Trophoblast cell (in vitro differentiated cells and primary cell): Measurements from ENCODE around the gene URB2.
A peak's percentile ranks its signal among the peaks of the same experiment; 100 is the strongest.

Source experiments
- DNase-seq, 2 donors: peaks; one replicate each; pipeline ENCODE4 v3.0.0-alpha.2; 2016
- H2AFZ ChIP-seq: 2 replicates; pipeline ENCODE4 v1.6.1; 2013; ENCODE audit warnings: low read length, moderate library complexity, mild to moderate bottlenecking; ENCODE audit not compliant: insufficient read depth, poor library complexity
- H2AK5ac ChIP-seq: 2 replicates; pipeline ENCODE4 v1.6.1; 2013; ENCODE audit warnings: mild to moderate bottlenecking, low read length
- H2BK120ac ChIP-seq: 2 replicates; pipeline ENCODE4 v1.6.1; 2013; ENCODE audit warnings: low read length, mild to moderate bottlenecking, moderate library complexity; ENCODE audit not compliant: insufficient read depth, poor library complexity
- H2BK12ac ChIP-seq: 2 replicates; pipeline ENCODE4 v1.6.1; 2013; ENCODE audit warnings: mild to moderate bottlenecking, low read length, moderate library complexity
- H2BK5ac ChIP-seq: 2 replicates; pipeline ENCODE4 v1.6.1; 2013; ENCODE audit warnings: low read length, low read depth, moderate library complexity, mild to moderate bottlenecking; ENCODE audit not compliant: poor library complexity
- H3K14ac ChIP-seq: 2 replicates; pipeline ENCODE4 v1.6.1; 2013; ENCODE audit warnings: mild to moderate bottlenecking, low read length
- H3K18ac ChIP-seq: 2 replicates; pipeline ENCODE4 v1.6.1; 2013; ENCODE audit warnings: mild to moderate bottlenecking, low read length
- H3K23ac ChIP-seq: 2 replicates; pipeline ENCODE4 v1.6.1; 2013; ENCODE audit warnings: low read length
- H3K27ac ChIP-seq: 2 replicates; pipeline ENCODE4 v1.5.1; 2013; ENCODE audit warnings: low read depth, mild to moderate bottlenecking, inconsistent platforms, low read length, moderate library complexity
- H3K27me3 ChIP-seq: 2 replicates; pipeline ENCODE4 v1.6.1; 2013; ENCODE audit warnings: inconsistent platforms, mild to moderate bottlenecking, low read length, moderate library complexity; ENCODE audit not compliant: insufficient read depth
- H3K36me3 ChIP-seq, 2 experiments: 1 replicate in 1 of 2; 2 replicates in 1 of 2; pipeline ENCODE4 v1.6.1; 2013; ENCODE audit warnings: low read length in 2 of 2, mild to moderate bottlenecking in 2 of 2, moderate library complexity in 1 of 2; ENCODE audit not compliant: insufficient read depth in 2 of 2, control insufficient read depth in 1 of 2
- H3K4ac ChIP-seq: 2 replicates; pipeline ENCODE4 v1.6.1; 2013; ENCODE audit warnings: low read depth, mild to moderate bottlenecking, low read length, moderate library complexity
- H3K4me1 ChIP-seq, 2 experiments: 1 replicate in 1 of 2; 2 replicates in 1 of 2; pipeline ENCODE4 v1.6.1; 2013; ENCODE audit warnings: low read length in 2 of 2, mild to moderate bottlenecking in 2 of 2, moderate library complexity in 1 of 2; ENCODE audit not compliant: insufficient read depth in 2 of 2, control insufficient read depth in 1 of 2
- H3K4me2 ChIP-seq: 2 replicates; pipeline ENCODE4 v1.6.1; 2013; ENCODE audit warnings: inconsistent platforms, mild to moderate bottlenecking, low read length, moderate library complexity
- H3K4me3 ChIP-seq: 2 replicates; pipeline ENCODE4 v1.5.1; 2013; ENCODE audit warnings: mild to moderate bottlenecking, low read depth, low read length, inconsistent platforms
- H3K79me1 ChIP-seq: one replicate; pipeline ENCODE4 v1.6.1; 2013; ENCODE audit warnings: low read length
- H3K79me2 ChIP-seq: 2 replicates; pipeline ENCODE4 v1.6.1; 2013; ENCODE audit warnings: low read length, mild to moderate bottlenecking; ENCODE audit not compliant: control insufficient read depth, insufficient read depth, poor library complexity
- H3K9ac ChIP-seq: 2 replicates; pipeline ENCODE4 v1.6.1; 2013; ENCODE audit warnings: mild to moderate bottlenecking, low read length
- H3K9me3 ChIP-seq: 2 replicates; pipeline ENCODE4 v1.6.1; 2013; ENCODE audit warnings: low read depth, mild to moderate bottlenecking, control low read depth, inconsistent platforms, low read length; ENCODE audit not compliant: insufficient read depth
- H4K12ac ChIP-seq: 2 replicates; pipeline ENCODE4 v1.6.1; 2013; ENCODE audit warnings: low read depth, mild to moderate bottlenecking, low read length, moderate library complexity
- H4K8ac ChIP-seq: 2 replicates; pipeline ENCODE4 v1.6.1; 2013; ENCODE audit warnings: low read depth, mild to moderate bottlenecking, low read length, moderate library complexity
- H4K91ac ChIP-seq: one replicate; pipeline ENCODE4 v1.6.1; 2013; ENCODE audit warnings: low read depth, mild to moderate bottlenecking, low read length, moderate library complexity
- WGBS: extraction: QIAGEN DNeasy Blood & Tissue Kit; methylation state at CpG from one replicate; pipeline ENCODE4 v1.1.7; 2013; ENCODE audit warnings: missing lambda C conversion rate; ENCODE audit not compliant: insufficient read length, insufficient coverage; ENCODE audit errors: extremely low coverage; 5-methylcytosine and 5-hydroxymethylcytosine counted together

Gene URB2

DNA sequence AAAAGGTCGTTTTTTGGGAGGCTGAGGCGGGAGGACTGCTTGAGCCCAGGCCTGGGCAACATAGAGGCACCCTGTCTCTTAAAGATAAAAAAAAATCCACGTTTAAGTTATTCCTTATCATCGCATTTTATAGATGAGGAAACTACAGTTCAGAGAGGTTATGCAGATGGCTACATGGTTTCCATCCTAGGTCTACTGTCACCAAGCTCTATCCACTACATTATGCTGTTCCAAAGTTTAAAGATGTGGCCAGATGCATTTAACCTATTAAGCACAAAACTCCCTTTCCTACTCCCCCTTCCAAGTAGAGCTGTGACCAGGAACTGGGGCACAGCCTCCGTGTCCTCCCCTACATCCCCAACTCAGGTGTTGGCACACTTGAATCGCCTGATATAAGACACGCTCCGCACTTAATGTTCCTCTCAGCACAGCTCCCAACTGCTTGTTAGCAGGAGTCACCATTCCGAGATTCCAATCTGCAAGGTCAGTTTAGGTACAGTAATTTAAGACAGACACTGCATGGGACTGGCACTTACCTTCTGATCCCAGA lies 1.5 kb upstream of the URB2 start:
- Histone ChIP-seq H3K9me3 (no peaks in the 10 kb centered on the region), H3K4me3 (peak overlapping the region; percentile 89), H2AK5ac (no peak overlapping the region), H3K36me3 (peaks cover 0 to 2% of the 10 kb centered on the region in 2 experiments), H4K12ac (no peak overlapping the region), H3K9ac (peak overlapping the region; percentile 65), H4K8ac (no peak overlapping the region), H3K79me2 (peaks cover 13% of the 10 kb centered on the region), H4K91ac (no peak overlapping the region), H2BK12ac (no peak overlapping the region), H2BK5ac (no peak overlapping the region), H3K4me2 (peak overlapping the region; percentile 93), H3K79me1 (peaks cover 4% of the 10 kb centered on the region), H3K4me1 (peaks cover 2 to 3% of the 10 kb centered on the region in 2 experiments), H3K23ac (no peak overlapping the region), H3K27ac (no peak overlapping the region), H3K27me3 (no peaks in the 10 kb centered on the region), H3K14ac (no peak overlapping the region), H2BK120ac (no peak overlapping the region), H3K18ac (no peak overlapping the region), H2AFZ (no peak overlapping the region), H3K4ac (peak overlapping the region; percentile 8)
- WGBS = no CpG with 5 or more reads among the region's 9 CpGs
- DNase-seq = peak in 1 of 2 donors; percentile 83

DNA sequence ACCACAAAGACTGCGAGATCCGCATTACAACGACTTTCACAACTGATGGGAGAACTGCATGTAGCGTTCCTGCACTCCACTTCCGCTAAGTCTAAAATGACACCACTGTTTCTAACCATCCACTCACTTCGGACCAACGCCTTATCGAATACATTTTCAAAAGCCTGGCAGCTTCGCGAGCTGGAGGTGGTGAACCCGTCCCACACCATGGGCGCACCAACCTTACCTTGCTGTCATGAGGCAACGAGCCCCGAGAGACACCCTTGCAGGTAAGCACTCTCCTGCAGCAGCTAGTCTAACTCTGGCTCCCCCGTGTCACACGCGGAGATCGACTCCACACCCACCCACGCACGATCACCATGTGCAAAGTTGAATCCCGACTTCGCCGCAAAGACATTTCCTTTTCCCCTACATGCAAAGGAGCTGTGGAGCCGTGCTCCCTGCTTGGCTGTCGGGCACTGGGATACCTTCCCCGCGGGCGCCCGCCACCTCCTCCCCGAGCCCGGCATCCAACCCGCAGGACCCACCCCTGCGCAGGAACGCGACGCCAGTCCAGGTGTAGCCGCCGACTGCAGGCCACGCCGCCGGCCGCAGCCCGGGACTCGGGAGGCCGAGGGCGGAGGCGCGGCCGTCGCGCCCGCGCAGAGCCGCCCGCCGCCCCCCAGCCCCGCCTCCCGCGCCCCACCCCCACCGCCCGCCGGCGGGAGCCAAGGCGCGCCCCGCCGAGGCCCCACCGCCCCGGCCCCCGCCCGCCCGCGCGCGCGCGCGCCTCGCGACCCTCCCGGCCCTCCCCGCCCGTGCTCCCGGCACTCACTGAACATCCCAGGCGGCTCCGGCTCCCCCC lies 754 bp upstream of the URB2 start:
- Histone ChIP-seq H3K9ac (peak overlapping the region; percentile 80), H3K79me2 (peaks cover 13% of the 10 kb centered on the region), H3K23ac (no peak overlapping the region), H3K4me1 (peaks cover 2 to 3% of the 10 kb centered on the region in 2 experiments), H4K91ac (peak overlapping the region; percentile 67), H3K4me3 (peak overlapping the region; percentile 89), H3K36me3 (peaks cover 0 to 2% of the 10 kb centered on the region in 2 experiments), H2BK120ac (no peak overlapping the region), H3K14ac (peak overlapping the region; percentile 47), H4K12ac (no peak overlapping the region), H3K27ac (peak overlapping the region; percentile 74), H2AFZ (peak overlapping the region; percentile 1), H2BK5ac (no peak overlapping the region), H3K4me2 (peak overlapping the region; percentile 93), H3K4ac (peak overlapping the region; percentile 8), H4K8ac (peak overlapping the region; percentile 82), H3K18ac (peak overlapping the region; percentile 1), H3K9me3 (no peaks in the 10 kb centered on the region), H2AK5ac (no peak overlapping the region), H2BK12ac (no peak overlapping the region), H3K79me1 (peaks cover 4% of the 10 kb centered on the region), H3K27me3 (no peaks in the 10 kb centered on the region)
- peak; percentile 86 to 91 for DNase-seq
- no CpG with 5 or more reads among the region's 86 CpGs for WGBS

DNA sequence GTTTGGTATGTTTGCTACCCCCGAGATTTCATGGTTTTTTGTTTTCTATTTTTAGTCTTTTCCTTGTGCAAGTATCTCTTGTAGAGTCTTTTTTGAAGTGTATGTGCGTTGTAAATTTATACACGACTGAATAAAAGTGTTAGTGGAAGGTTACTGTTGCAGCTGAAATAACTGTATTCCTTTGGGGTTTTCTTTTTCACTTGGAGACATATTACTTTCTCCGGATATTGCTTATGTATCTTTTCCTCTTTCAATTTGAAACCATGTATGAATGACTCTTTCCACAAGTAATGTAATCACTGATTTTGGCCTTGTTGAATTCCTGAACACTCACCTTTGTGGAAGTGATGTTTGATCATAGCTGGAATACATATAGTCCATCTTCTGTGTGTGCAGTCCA lies 956 bp downstream of the URB2 start:
- no peak overlapping the region for H4K8ac ChIP-seq
- no peak overlapping the region for H3K14ac ChIP-seq
- H3K18ac ChIP-seq = no peak overlapping the region
- no peak overlapping the region for H2AFZ ChIP-seq
- no peak for DNase-seq
- H3K4me1 ChIP-seq = peaks cover 2 to 3% of the 10 kb centered on the region in 2 experiments
- no peak overlapping the region for H2BK120ac ChIP-seq
- H3K9ac ChIP-seq = no peak overlapping the region
- peaks cover 4% of the 10 kb centered on the region for H3K79me1 ChIP-seq
- H3K36me3 ChIP-seq = peaks cover 0 to 2% of the 10 kb centered on the region in 2 experiments
- no peak overlapping the region for H3K4me3 ChIP-seq
- peaks cover 13% of the 10 kb centered on the region for H3K79me2 ChIP-seq
- no peak overlapping the region for H3K4me2 ChIP-seq
- no peak overlapping the region for H2AK5ac ChIP-seq
- no peak overlapping the region for H3K4ac ChIP-seq
- no peak overlapping the region for H3K23ac ChIP-seq
- WGBS = no CpG with 5 or more reads among the region's 4 CpGs
- H2BK5ac ChIP-seq = no peak overlapping the region
- no peaks in the 10 kb centered on the region for H3K9me3 ChIP-seq
- no peak overlapping the region for H4K91ac ChIP-seq
- H4K12ac ChIP-seq = no peak overlapping the region
- H2BK12ac ChIP-seq = no peak overlapping the region
- H3K27ac ChIP-seq = no peak overlapping the region
- H3K27me3 ChIP-seq = no peaks in the 10 kb centered on the region

DNA sequence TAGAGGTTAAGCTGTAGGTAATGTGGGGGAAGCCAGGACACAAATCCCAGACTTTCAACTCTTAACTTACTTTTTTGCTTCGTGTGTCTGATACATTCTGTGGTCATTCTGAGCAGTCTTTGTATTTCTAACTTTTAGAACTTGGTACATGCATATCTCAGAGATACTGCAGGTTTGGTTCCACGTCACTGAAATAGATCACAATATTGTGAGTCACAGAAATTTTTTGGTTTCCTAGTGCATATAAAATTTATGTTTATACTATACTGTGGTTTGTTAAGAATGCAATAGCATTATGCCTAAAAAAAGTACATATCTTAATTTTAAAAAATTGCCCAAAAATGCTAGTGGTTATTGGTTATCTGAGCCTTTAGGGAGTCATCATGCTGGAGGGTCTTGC lies 3.2 kb downstream of the URB2 start:
- no CpG with 5 or more reads among the region's 2 CpGs for WGBS
- Histone ChIP-seq H2AK5ac (no peak overlapping the region), H4K91ac (no peak overlapping the region), H3K27me3 (no peaks in the 10 kb centered on the region), H3K4me2 (no peak overlapping the region), H3K79me1 (peaks cover 4% of the 10 kb centered on the region), H3K4me1 (peaks cover 0 to 3% of the 10 kb centered on the region in 2 experiments), H3K27ac (no peak overlapping the region), H2BK120ac (no peak overlapping the region), H3K4ac (no peak overlapping the region), H2AFZ (no peak overlapping the region), H3K36me3 (no peaks in the 10 kb centered on the region), H3K4me3 (no peak overlapping the region), H3K79me2 (peaks cover 8% of the 10 kb centered on the region), H4K8ac (no peak overlapping the region), H4K12ac (no peak overlapping the region), H3K9me3 (no peaks in the 10 kb centered on the region), H3K23ac (no peak overlapping the region), H2BK5ac (no peak overlapping the region), H3K14ac (no peak overlapping the region), H3K18ac (no peak overlapping the region), H3K9ac (no peak overlapping the region), H2BK12ac (no peak overlapping the region)
- DNase-seq = no peak
